Smooth muscle cell (in vitro differentiated cells): Measurements from ENCODE around the gene LONP2. TPM values are rescaled to one million over a fixed set of nuclear protein-coding genes. Genes with fewer than 3 reads are reported as not detected.
"Not testable (repeated sequence)": the region's sequence is repeated elsewhere in the genome, so short reads cannot be mapped to it uniquely, and the experiment has no call there.

Experiments
- DNase-seq: peaks from one replicate; lab custom pipeline; 2025; ENCODE audit not compliant: unreplicated experiment; lab: John Stamatoyannopoulos, UW
- H2AFZ ChIP-seq: fragments of 200-600 bp; sonication (generic); 2 replicates; pipeline ENCODE4 v1.6.0; 2016; ENCODE audit warnings: antibody characterized with exemption, low read depth, mild to moderate bottlenecking
- H3F3A ChIP-seq: fragments of 200-600 bp; sonication (generic); 2 replicates; pipeline ENCODE4 v1.6.0; 2017; ENCODE audit warnings: antibody characterized with exemption, low read depth
- H3K27ac ChIP-seq: fragments of 200-600 bp; sonication (generic); 2 replicates; pipeline ENCODE4 v1.5.1; 2016; ENCODE audit warnings: low read depth, mild to moderate bottlenecking
- H3K27me3 ChIP-seq: fragments of 200-600 bp; sonication (generic); 2 replicates; pipeline ENCODE4 v1.6.1; 2016; ENCODE audit warnings: low read depth, mild to moderate bottlenecking
- H3K36me3 ChIP-seq: fragments of 200-600 bp; sonication (generic); 2 replicates; pipeline ENCODE4 v1.5.1; 2016; ENCODE audit warnings: low read depth
- H3K4me1 ChIP-seq: fragments of 200-600 bp; sonication (generic); 2 replicates; pipeline ENCODE4 v1.5.1; 2016; ENCODE audit warnings: low read depth
- H3K4me2 ChIP-seq: fragments of 200-600 bp; sonication (generic); 2 replicates; pipeline ENCODE4 v1.6.0; 2016; ENCODE audit warnings: mild to moderate bottlenecking
- H3K4me3 ChIP-seq: fragments of 200-600 bp; sonication (generic); 2 replicates; pipeline ENCODE4 v1.5.1; 2016; ENCODE audit warnings: mild to moderate bottlenecking
- H3K79me2 ChIP-seq: fragments of 200-600 bp; sonication (generic); 2 replicates; pipeline ENCODE4 v1.6.0; 2016; ENCODE audit warnings: low read depth, mild to moderate bottlenecking
- H3K9ac ChIP-seq: fragments of 200-600 bp; sonication (generic); 2 replicates; pipeline ENCODE4 v1.6.0; 2016; ENCODE audit warnings: low read depth
- H3K9me3 ChIP-seq: fragments of 200-600 bp; sonication (generic); replicated peaks from 2 replicates; pipeline ENCODE4 v1.5.1; 2016; ENCODE audit warnings: low read depth
- H4K20me1 ChIP-seq: fragments of 200-600 bp; sonication (generic); 2 replicates; pipeline ENCODE4 v1.6.0; 2016; ENCODE audit warnings: low read depth
- WGBS: methylation state at CpG from one replicate; pipeline ENCODE4 v1.1.7; 2016; ENCODE audit warnings: low lambda C conversion rate; 5-methylcytosine and 5-hydroxymethylcytosine counted together
- polyA plus RNA-seq: library from polyadenylated mRNA; unstranded; fragments of >200 nt; fragmentation: Nextera tagmentation; extraction: Ambion mirVana; gene quantifications from 2 replicates; pipeline ENCODE4 v1.2.1, GENCODE V29; 2016
- total RNA-seq: library from RNA; depleted of rRNA; stranded (reverse); fragments of >200 nt; gene quantifications from 2 replicates; pipeline ENCODE4 v1.2.3, GENCODE V29; 2014
- TF ChIP-seq, protein P1 (sequence below): fragments of 200-600 bp; sonication (generic); IDR thresholded peaks from 2 replicates; pipeline ENCODE4 v1.5.1; 2017; ENCODE audit warnings: borderline replicate concordance, mild to moderate bottlenecking, antibody characterized with exemption; ENCODE audit not compliant: insufficient read depth, poor library complexity, severe bottlenecking

The LONP2 gene
- total and polyA plus RNA-seq, 2 experiments from 2014 or later: 30.4 to 37.4 TPM

- 94% methylated on average over 7 of the region's 7 CpGs for WGBS
- TF ChIP-seq, protein P1, sequence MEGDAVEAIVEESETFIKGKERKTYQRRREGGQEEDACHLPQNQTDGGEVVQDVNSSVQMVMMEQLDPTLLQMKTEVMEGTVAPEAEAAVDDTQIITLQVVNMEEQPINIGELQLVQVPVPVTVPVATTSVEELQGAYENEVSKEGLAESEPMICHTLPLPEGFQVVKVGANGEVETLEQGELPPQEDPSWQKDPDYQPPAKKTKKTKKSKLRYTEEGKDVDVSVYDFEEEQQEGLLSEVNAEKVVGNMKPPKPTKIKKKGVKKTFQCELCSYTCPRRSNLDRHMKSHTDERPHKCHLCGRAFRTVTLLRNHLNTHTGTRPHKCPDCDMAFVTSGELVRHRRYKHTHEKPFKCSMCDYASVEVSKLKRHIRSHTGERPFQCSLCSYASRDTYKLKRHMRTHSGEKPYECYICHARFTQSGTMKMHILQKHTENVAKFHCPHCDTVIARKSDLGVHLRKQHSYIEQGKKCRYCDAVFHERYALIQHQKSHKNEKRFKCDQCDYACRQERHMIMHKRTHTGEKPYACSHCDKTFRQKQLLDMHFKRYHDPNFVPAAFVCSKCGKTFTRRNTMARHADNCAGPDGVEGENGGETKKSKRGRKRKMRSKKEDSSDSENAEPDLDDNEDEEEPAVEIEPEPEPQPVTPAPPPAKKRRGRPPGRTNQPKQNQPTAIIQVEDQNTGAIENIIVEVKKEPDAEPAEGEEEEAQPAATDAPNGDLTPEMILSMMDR: no peak
- Histone ChIP-seq H4K20me1 (peaks cover 30% of the 10 kb centered on the region), H3F3A (no peaks in the 10 kb centered on the region), H3K9me3 (no peaks in the 10 kb centered on the region), H3K4me1 (no peaks in the 10 kb centered on the region), H3K79me2 (peaks cover 23% of the 10 kb centered on the region), H3K36me3 (peaks cover 12% of the 10 kb centered on the region), H3K4me3 (no peak overlapping the region), H3K4me2 (no peak overlapping the region), H3K27ac (no peak overlapping the region), H3K9ac (no peak overlapping the region), H2AFZ (no peak overlapping the region), H3K27me3 (no peaks in the 10 kb centered on the region)
- no peak for DNase-seq
Observed at GRCh38 chr16:48352648-48353390, 108.7 kb downstream of the LONP2 start.

GRCh38 chr16:48353565-48354163 is 109.6 kb downstream of the LONP2 start:
- Histone ChIP-seq H3K9ac (no peak overlapping the region), H3K9me3 (no peaks in the 10 kb centered on the region), H3K79me2 (peaks cover 28% of the 10 kb centered on the region), H4K20me1 (peaks cover 36% of the 10 kb centered on the region), H3K36me3 (peaks cover 10% of the 10 kb centered on the region), H3K4me2 (no peak overlapping the region), H3F3A (no peaks in the 10 kb centered on the region), H3K27me3 (no peaks in the 10 kb centered on the region), H2AFZ (no peak overlapping the region), H3K4me3 (no peak overlapping the region), H3K27ac (no peak overlapping the region), H3K4me1 (no peaks in the 10 kb centered on the region)
- WGBS: 36% methylated on average over 7 of the region's 7 CpGs
- TF ChIP-seq, protein P1: peak; percentile 79
- no peak for DNase-seq

- not testable (repeated sequence) for H3K27ac ChIP-seq, H3K4me1 ChIP-seq, H3K4me2 ChIP-seq, H3K9me3 ChIP-seq, H3K27me3 ChIP-seq, H3K9ac ChIP-seq, H3K36me3 ChIP-seq, DNase-seq, H3F3A ChIP-seq, H2AFZ ChIP-seq, H3K4me3 ChIP-seq
- WGBS: over 99% methylated on average over 5 of the region's 5 CpGs
- Histone ChIP-seq H3K79me2 (peaks cover 36% of the 10 kb centered on the region), H4K20me1 (peaks cover 43% of the 10 kb centered on the region)
Observed at GRCh38 chr16:48354385-48354784, 110.3 kb downstream of the LONP2 start.

DNA sequence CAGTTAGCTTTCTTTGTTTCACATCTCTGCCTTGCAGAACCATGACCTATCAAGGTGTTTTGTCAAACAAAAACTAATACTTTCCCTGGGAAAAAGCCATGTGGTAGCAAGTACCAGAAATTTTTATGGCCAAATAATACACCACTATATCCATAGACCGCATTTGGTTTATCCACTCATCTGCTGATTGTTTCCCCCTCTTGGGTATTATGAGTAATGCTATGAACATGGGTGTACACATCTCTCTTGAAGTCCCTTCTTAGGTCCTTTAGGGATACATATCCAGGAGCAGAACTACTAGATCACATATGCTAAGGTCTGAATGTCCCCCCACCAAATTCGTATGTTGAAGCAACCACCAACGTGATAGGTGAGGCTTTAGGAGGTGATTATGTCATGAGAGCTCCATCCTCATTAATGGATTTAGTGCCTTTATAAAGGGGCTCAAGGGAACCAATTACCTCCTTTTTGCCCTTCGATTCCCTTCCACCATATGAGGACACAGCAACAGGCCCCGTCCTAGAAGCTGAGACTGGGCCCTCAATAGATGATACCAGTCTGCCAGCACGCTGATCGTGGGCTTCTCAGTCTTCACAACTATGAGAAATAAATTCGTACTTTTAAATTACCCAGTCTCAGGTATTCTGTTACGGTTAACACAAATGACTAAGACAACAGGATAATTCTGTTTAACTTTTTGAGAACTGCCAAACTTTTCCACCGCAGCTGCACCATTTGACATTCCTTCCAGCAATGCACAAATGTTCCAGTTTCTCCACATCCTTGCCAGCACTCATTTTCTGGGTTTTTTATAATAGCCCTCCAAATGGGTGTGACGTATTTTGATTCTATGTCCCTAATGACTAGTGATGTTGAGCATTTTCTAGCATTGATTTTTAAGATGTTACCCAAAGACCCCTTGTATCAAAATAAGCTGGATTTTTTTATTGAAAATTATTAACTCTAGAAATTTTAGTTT is 111.1 kb downstream of the LONP2 start:
- TF ChIP-seq, protein P1: no peak
- Histone ChIP-seq H2AFZ (no peak overlapping the region), H3K36me3 (peaks cover 7% of the 10 kb centered on the region), H3K9me3 (no peaks in the 10 kb centered on the region), H3K4me2 (no peak overlapping the region), H3K27me3 (no peaks in the 10 kb centered on the region), H3K9ac (no peak overlapping the region), H3K4me3 (no peak overlapping the region), H3K79me2 (peaks cover 41% of the 10 kb centered on the region), H3F3A (no peaks in the 10 kb centered on the region), H3K4me1 (no peaks in the 10 kb centered on the region), H3K27ac (no peak overlapping the region), H4K20me1 (peaks cover 51% of the 10 kb centered on the region)
- DNase-seq: no peak
- 97% methylated on average over 11 of the region's 11 CpGs for WGBS
